ENCODE data around the gene CCDC154.

The CCDC154 gene

GRCh38 chr16:1403733-1404132, 40.6 kb downstream of the CCDC154 start:
- DNase-seq (ENCODE audit: low read depth) = no peak
- no peak for TF ChIP-seq CTCF (IDR thresholded peaks at IDR 0.05; ENCODE audit: control insufficient read depth, insufficient read depth, low read depth, low read length, missing control alignments)
- H3K4me3 ChIP-seq (ENCODE audit: control insufficient read depth, low read depth, low read length) = no peak overlapping the region

DNA sequence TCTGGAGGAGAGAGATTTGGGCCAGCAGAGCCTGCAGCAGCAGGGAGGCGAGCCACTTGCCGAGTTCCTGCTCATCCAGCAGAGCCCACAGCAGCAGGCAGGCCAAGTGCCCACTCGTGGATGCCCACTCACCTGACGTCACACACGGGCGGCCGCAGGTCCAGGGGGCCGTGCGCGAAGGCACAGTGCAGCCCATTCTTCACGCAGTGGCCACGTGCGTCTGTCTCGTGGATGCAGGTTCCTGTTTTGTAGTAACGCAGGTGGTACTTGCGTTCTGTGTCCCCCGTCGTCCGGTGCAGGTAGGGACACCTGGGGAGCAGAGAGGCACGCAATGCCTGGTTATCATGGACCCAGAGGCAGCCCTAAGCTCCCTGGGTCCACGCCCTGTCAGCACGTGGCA, 41.3 kb downstream of the CCDC154 start:
- no peak for DNase-seq (ENCODE audit: low read depth)
- no peak overlapping the region for H3K4me3 ChIP-seq (ENCODE audit: control insufficient read depth, low read depth, low read length)
- TF ChIP-seq CTCF (IDR thresholded peaks at IDR 0.05; ENCODE audit: control insufficient read depth, insufficient read depth, low read depth, low read length, missing control alignments) = no peak

- no peak overlapping the region for H3K4me3 ChIP-seq (ENCODE audit: control insufficient read depth, low read depth, low read length)
- no peak for TF ChIP-seq CTCF (IDR thresholded peaks at IDR 0.05; ENCODE audit: control insufficient read depth, insufficient read depth, low read depth, low read length, missing control alignments)
- no peak for DNase-seq (ENCODE audit: low read depth)
Observed at GRCh38 chr16:1401758-1402154, 42.6 kb downstream of the CCDC154 start.

DNA sequence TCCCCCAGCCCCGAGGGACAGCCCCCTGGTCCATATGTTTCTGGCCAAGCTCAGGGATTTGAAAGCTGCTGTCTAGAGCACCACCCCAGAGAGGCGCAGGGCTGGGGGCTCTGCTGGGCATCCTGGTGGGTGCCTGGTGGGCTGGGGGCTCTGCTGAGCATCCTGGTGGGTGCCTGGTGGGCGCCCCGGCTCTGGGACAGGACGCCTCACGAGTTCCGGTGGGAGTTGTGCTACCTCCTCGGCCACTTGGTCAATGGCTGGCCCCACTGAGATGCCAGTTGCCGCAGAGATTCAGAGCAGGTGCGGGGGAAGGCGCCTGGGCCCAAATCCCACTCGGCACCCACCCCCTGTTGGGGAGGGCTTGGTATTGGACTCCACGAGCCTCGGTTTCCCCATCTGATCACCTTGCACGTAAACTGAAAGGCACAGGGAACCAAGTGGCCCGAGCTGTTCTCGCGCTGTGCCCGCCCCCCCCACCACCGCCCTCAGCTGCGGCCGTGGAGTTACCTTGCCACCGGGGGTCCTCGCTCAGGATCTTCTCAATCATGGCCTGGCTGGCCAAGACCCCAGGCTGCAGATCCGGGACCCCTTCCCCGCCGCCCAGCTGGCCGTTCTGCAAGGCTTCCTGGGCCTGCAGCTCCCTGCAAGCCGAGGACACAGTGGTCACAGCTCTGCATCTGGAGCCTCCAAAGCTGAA, 43.1 kb downstream of the CCDC154 start:
- no peak for DNase-seq (ENCODE audit: low read depth)
- H3K4me3 ChIP-seq (ENCODE audit: control insufficient read depth, low read depth, low read length) = no peak overlapping the region
- TF ChIP-seq CTCF (IDR thresholded peaks at IDR 0.05; ENCODE audit: control insufficient read depth, insufficient read depth, low read depth, low read length, missing control alignments) = no peak

DNA sequence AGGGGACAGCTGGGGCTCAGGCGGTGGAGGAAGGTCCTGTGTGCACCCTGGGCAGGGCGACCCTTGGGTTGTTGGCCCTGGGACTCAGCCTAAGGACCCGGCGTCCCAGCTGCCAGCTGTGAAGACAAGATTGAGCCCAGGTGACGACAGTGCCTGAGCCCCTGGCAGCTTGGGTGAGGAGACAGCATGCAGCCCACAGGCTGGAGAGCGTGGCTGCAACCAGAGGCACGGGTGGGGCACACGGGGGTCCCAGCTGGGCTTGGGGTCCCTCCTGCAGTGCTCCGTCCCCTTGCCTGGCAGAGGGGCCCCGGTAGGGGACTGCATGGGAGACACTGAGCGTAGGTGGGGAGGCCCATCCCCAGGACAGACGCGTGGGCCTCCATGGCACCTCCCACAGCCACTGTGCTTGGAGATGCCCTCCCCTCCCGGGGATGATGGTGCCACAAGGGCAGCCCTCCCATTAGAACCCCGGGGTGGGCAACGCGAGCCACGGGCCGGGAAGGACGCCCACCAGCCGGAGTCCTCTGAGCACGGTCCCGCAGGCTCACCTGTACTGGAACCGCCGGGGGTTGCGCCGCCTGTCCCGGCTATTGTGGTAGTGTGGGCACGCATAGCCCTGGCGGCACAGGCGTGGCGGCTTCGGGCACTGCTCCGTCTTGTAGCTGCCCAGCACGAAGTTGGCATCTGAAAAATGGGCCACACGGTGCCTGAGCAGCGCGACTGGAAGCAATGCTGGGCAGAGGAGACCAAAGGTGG, 45.4 kb downstream of the CCDC154 start:
- TF ChIP-seq CTCF (IDR thresholded peaks at IDR 0.05; ENCODE audit: control insufficient read depth, insufficient read depth, low read depth, low read length, missing control alignments) = no peak
- no peak overlapping the region for H3K4me3 ChIP-seq (ENCODE audit: control insufficient read depth, low read depth, low read length)
- no peak for DNase-seq (ENCODE audit: low read depth)

- no peak for TF ChIP-seq CTCF (IDR thresholded peaks at IDR 0.05; ENCODE audit: control insufficient read depth, insufficient read depth, low read depth, low read length, missing control alignments)
Observed at GRCh38 chr16:1398351-1398750, 46.0 kb downstream of the CCDC154 start.

More at GRCh38 chr16:1398351-1398750, 46.0 kb downstream of the CCDC154 start:
- no peak for DNase-seq (ENCODE audit: low read depth)
- H3K4me3 ChIP-seq (ENCODE audit: control insufficient read depth, low read depth, low read length) = no peak overlapping the region
